HEK293T (cell line): ENCODE data around the gene ZDHHC18.

Source experiments
- BHLHE40 ChIP-seq: fragments of 450-650 bp; IDR thresholded peaks from 2 replicates; pipeline ENCODE4 v1.6.1; 2016; ENCODE audit warnings: mild to moderate bottlenecking, moderate library complexity, borderline replicate concordance
- FOXK2 ChIP-seq: fragments of 450-650 bp; IDR thresholded peaks from 2 replicates; pipeline ENCODE4 v1.6.1; 2016; ENCODE audit warnings: mild to moderate bottlenecking
- HDGF ChIP-seq: fragments of 450-650 bp; IDR thresholded peaks from 2 replicates; pipeline ENCODE4 v1.6.1; 2017; ENCODE audit warnings: antibody characterized with exemption, borderline replicate concordance
- SP1 ChIP-seq: fragments of 450-650 bp; IDR thresholded peaks from 2 replicates; pipeline ENCODE4 v1.6.1; 2017
- SUZ12 ChIP-seq: fragments of 450-650 bp; IDR thresholded peaks from 2 replicates; pipeline ENCODE4 v1.6.1; 2016; ENCODE audit warnings: mild to moderate bottlenecking
- TARDBP ChIP-seq: fragments of 450-650 bp; IDR thresholded peaks from 2 replicates; pipeline ENCODE4 v1.6.1; 2016
- ZNF384 ChIP-seq: fragments of 450-650 bp; IDR thresholded peaks from 2 replicates; pipeline ENCODE4 v1.6.1; 2016

DNA sequence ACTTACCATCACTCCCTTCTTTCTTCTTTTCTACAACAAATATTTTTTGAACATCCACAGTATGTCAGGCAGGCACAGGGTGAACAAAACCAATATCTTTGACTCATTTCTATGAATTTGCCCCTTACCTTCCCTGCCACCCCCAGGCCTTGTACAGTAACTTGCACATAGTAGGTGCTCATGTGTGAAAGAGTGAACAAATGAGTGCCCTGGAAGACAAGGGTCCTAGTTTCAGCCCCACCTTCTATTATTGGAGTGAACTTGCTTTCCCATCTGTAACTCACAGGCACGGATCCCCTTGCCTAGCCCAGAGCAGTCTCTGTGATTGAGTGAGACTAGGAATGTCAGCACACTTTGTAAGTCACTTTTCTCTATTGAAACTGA is 12.8 kb downstream of the ZDHHC18 start:
- no peak for TF ChIP-seq BHLHE40
- TF ChIP-seq HDGF, result no peak
- TF ChIP-seq SUZ12, result no peak
- TF ChIP-seq TARDBP, result no peak
- TF ChIP-seq SP1, result no peak
- TF ChIP-seq ZNF384, result no peak
- no peak for TF ChIP-seq FOXK2
